HG02610 (cell line): ENCODE results near the gene FRMD4A.

ENCODE experiments used
- ATAC-seq: cut with Tn5 transposase; IDR thresholded peaks from one replicate; pipeline ENCODE4 v1.9.1; 2021; ENCODE audit warnings: mild to moderate bottlenecking, moderate library complexity; ENCODE audit not compliant: unreplicated experiment

Gene FRMD4A

DNA sequence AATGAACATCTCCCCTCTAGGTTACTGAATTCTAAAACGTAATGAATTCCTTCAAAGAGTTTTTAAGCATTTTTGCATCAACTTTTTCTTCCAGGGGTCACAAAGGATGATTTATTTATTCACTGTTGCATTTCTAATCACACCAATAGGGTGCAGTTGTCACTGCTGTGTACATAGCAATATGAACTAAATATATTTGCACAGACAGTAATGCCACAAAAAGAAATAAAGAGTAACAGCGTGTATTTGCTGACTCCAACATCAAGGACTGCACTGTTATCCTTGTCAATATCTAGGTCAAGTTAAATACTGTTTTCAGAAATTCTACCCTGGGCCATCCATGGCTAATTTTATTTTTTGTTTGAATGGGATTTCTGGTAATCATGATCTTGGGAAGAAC lies 138.0 kb downstream of the FRMD4A start:
- no peak for ATAC-seq

DNA sequence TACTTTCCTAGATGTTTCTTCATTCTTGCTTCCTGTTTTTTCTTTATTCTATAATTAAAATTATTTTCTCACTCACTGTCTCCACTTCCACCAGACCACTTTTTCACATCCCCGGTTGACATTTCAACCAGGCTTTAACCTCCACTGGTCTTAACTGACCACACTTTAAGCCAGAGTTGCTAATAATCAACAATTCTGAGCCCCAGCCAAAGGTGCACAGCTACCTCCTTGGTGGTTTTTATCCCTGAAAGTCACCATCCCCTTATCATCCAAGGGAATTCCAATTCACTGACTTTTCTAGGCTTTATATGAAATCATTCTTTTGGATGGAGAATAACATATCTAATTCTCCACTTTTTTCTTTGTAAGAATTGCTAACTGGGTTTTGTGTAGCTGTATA lies 138.9 kb downstream of the FRMD4A start:
- ATAC-seq: no peak

DNA sequence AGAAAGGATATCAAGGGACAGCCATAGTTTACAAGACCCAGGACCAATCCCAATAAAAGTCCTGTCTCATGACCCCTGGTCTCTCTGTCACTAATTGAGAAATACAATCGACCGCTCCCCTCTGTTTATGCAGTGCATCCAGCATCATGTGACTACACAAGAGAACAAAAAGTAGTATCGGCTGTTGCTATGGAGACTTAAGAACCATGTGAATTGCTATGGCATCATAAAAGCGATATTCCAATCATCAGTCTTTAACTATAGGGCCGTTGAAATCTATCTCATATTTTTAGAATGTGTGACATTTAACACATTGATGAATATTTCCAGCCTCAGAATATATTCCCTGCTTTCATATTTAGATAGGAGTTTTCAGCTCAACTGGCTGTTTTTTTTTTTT lies 139.3 kb downstream of the FRMD4A start:
- no peak for ATAC-seq

DNA sequence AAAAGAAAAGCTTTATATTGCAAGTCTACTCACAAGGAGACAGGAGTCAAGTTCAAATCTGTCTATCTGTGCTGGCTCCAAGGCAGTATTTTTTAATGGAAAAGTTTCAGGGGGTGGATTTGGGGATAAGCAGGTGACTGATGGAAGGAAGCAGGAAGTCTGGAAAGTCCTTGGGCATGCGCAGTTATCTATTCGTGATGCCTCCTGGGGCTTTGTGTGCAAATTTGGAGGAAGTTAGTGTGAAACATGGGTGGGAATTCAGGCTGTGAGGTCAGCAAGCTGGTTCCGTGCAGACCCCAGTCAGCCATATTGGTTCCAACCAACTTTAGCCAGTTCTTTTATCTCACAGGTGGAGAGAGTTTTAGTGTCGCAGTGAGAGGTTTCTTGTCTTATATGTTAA lies 140.0 kb downstream of the FRMD4A start:
- no peak for ATAC-seq

DNA sequence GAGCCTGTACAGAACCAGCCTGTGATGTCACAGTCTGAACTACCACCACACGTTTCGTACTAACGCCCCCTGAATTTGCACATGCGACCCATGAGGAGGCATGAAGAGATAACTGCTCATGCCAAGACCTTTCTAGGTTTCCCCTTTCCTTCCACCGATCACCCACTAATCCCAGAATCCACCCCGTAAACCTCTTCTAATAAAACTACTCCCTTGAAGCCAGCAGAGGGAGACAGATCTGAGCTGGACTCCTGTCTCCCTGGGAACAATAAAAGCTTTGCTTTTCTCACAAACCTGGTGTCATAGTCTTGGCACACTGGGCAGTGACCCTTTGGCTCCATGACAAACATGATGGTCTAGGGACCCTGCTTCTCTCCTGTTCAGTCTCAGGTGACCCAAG lies 144.5 kb downstream of the FRMD4A start:
- no peak for ATAC-seq

DNA sequence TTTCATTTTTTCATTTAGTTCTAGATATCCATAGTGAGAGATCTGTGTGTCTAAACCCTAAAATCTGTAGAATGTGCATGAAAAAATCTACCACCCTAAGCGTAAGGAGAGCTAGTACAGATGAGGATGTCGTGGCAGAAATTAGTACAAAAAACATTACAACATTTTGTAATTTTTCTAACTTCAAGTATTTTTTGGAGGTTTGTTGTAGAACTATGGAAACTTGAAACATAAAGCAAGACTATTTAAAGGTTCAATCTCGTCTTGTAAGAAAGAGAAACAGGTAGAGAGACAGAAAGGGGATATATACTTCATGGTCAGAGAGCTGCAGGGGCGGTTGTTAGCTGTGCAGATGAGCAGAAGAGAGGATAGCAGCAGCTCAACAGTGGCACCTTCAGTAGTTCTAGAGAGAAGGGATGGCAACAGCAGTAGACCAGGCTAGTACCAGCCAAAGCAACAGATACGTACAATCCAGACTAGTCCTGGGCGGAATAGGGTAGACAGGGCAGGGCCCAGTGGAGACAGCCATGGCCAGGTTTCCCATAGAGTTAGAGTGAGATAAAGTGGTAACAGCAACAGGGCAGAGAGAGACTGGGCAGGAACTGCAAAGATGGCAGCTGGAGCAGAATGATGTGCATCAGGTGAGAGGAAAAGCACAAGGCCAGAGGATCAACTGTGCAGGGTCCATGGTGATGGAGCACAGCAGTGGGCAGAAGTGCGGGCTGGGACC lies 145.2 kb downstream of the FRMD4A start:
- ATAC-seq: peak; percentile 87

DNA sequence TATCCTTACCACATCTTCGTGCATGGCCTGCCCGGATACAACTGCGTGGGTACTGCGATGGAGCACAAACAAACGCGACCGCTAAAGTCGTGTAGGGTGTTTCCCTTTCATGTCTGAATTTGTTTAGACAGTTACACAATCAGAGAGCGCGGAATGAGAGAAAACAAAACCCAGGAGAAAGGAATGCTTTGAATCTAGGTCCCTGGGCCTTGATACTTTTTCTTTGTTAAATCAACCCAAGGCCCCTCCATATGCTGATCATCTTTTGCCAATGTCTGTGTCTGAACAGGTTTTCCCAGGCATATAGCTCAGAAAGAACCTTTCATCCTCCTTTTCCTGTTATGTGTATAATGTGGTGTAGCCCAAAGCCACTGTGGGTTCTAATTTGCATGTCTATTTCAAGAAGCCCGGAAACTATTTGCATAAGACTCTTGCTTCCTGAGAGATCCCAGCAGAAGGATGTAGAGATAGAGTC lies 145.8 kb downstream of the FRMD4A start:
- ATAC-seq: peak; percentile 55

DNA sequence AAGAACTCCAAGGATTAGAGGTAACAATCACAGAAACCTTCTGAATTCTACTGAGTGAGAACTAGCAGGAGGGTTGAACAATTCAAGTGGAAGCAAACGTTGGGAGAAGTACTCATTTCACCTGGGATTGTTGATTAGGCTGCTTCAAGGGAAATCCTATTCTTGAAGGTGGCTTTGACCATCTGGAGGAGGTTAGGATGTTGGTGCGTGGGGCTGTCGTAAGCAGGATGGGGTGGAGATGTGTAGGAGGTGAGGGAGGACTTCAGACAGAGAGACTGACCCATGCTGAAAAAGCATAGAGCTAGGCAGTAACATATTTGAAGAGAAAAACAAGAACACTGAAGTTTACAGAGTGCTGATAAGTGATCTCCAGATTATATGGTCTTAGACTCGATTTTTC lies 147.9 kb downstream of the FRMD4A start:
- ATAC-seq: no peak

DNA sequence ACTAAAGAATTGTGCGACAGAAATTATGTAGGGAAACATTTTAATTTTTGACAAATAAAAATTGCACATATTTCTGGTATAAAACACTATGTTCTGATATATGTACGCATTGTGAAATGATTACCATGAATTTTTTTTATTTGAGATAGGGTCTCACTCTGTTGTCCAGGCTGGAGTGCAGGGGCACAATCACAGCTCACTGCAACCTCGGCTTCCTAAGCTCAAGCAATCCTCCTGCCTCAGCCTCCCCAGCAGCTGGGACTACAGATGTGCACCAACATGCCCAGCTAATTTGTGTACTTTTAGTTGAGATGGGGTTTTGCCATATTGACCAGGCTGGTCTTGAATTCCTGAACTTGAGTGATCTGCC lies 149.2 kb downstream of the FRMD4A start:
- no peak for ATAC-seq

DNA sequence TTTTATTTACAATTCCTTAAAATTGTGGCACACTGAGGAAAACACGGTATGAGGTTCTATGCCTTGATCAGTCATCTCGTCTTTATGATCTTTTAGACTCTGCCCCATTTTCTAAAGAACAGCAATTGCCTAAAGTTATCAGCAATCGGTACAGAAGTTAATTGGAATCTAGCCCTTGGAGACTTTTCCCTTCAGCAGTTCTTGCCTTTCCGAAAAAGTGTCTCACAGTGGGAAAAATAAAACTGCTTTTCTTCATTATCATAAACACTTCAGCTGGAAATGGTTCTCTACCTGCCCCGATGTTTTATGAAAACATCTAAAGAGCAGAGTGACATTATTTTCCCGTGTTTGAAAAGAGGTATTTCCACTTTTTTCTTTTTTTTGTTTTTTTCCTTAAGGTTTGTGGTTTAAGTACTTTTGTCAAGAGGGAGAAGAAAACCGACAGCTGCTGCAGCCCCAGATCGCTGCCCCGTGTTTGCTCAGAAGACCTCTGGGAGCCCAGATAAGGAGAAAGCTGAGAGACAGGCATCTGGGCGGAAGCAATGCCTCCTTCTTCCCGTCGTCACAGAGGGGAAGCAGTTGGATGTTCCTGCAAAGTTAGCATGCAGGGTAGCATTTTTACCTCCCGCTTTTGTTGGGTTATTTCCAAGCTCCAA lies 149.7 kb downstream of the FRMD4A start:
- no peak for ATAC-seq

DNA sequence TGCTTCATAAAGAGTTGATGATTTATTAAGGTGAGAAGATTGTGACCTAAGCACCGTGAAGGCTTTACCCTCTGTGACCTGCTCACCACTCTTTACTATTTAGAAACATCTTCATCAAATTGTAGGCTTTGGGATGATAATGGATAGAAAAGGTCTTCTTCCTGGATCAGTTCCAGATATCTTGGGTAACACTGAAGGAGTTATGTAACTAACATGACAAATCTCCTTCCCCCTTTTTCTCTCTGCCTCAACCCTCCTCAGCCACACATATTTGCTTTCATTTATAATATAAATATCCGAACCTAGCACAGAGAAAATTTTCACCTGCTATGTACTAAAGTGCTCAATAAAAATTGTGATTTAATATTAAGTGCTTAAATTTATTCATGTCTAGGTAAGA lies 151.5 kb downstream of the FRMD4A start:
- ATAC-seq: no peak

DNA sequence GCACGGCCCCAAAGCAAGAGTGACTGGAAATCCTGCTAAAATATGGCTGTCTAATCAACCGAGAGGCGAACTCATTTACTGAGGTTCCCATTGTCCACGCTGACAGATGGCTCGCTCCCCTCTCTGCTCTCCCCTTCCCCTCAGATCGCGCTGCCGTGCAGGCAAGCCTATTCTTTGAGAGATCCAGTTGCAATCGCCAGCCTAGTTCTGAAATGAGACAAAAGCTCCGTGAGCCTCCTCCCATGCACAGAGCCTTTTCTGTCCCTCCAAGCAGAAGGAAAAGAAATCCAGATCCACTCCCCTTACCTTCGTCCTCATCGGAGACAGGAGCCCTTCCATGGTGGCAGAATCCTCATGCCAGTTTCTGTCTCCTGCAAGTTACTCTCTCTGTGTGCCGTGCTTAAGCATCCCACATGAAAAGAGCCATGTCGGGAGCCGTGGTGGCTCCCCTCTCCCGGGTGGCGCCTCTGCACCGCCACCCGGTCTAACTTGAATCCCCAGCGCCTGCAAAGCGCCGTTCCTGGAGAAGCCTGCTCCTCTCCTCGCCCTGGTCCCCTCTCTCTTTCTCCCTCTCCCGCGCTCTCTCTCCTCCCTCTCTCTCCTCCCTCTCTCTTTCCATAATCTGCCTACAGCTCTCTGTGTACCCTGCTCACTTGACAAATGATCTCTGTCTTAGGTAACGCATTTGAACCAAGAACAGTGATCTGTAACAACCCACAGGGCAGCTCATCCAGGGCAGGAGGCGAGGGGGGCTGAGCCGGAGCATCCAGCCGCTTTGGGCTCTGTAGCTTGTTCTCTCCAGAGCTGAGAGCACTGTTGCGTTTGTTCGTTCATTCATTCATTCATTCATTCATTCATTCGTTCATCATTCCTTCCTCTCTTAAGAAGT lies 156.8 kb downstream of the FRMD4A start:
- no peak for ATAC-seq

DNA sequence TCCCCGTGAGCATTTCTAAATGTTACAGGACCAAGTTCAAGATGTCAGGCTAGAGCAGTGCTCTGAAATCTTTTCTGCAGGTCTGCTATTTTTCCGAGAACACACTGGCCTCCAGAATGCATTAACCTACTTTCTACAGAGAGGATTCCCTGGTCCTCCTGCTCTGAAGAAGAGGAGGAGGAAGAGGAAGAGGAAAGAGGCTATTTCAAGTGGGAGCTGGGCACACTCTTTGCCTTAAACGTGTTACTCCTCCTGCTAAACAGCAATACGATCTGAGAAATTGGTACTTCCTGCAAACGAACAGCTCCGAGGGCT lies 157.4 kb downstream of the FRMD4A start:
- no peak for ATAC-seq

DNA sequence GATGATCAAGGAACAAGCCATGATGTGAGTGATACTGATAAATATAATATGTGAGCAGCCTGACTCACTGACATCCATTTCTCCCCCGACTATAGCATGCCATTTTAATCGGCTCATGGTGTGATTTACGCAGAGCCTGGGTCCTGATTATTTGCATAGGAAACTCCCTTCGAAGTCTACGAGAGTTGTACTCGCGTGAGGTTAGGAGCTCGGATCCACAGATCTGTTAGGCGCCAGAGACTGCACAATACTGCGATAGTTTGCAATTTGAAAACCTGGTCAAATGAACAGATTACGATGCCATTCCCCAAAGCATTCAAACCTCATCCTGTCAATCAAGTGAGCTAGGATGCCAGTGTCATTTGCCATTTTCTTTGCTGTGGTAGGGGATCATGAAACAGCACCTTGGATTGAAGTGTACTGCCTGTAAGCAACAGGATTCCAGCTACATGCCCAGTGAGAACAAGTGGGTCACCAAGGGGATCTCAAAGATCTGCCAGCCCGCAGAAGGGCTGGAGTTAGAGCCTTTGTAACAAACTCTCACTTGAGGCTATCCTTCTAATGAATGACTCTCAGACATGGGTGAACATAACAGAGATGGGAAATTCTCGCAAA lies 158.3 kb downstream of the FRMD4A start:
- no peak for ATAC-seq

DNA sequence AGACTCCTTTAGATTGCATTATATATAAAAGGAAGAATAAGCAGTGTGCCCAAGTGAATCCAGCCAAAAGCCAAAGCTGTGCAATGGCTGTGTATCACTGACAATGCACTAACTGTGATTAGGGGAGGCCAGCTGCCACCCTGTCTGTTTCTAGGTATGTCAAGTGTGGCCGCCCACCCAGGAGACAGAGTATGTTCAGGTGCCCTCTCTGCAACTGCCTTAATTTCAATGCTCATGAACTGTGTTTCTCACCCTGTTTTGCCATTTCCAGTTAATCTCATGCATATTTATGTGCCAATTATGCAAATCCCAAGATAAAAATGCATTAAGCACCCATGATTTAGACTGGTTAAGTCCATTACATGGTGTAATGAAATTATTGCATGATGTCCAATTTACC lies 159.4 kb downstream of the FRMD4A start:
- no peak for ATAC-seq

DNA sequence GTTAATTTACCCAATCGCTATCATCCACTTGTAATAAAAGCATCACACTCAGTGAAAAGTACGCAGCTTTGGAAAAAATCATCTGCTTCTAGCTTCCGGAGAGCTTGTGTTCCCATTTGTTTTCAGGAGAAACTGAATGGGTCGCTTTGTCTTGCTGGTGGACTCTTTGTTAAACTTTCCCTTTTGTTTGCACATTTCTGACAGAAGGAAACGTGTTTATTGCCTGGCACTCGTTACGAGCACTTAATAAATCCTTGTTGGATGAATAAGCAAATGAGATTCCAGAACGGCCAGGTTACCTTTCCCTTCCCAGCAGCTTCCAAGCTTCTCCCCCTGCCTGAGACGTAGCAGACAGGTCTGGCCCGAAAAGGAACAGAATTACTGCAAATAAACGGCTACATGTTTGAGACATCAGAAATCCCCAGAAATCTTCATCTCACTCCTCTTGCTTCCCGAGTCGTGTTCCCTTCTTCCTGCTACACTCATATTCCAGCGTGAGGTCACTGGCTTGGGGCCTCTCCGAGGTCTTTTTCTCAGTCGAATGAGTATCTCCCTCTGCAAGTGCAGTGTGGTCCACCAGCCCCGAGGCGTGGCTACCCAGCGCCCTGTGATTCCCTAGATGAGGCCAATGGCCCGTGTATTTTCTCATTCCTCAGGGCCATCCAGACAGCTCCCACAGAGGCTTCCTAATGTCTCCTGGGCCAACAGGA lies 167.2 kb downstream of the FRMD4A start:
- ATAC-seq: no peak

DNA sequence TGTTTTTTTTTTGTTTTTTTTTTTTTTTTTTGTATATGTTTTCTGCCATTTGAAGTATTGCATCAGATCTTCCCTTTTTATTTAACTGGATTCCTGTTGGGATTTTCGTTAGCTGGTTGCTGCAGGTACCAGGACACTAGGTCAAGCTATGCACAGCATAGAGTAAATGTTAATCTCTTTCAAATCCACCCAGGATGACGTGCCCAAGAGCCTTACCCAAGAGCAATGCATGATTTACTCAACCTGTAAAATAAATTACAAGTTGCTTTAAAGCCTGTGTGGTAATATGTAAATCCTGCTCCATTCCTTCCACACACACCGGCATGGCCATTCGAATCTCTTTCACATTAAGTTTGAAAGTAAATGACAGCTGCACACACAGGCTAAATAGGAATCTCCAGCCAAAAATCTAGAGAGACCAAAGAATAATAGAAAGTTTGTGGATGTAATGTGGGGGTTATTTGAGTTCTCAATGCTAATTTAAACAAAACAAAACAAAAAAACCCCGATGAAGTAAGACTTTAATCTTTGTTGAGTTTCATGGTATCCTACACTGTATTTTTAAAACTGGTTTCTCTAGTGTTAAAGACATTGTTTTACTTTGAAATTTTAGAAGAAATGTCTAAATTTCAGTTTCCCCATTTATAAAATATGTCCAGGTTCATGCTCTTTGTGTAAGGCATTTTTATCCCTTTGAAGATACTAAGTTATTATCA lies 167.9 kb downstream of the FRMD4A start:
- ATAC-seq: no peak

DNA sequence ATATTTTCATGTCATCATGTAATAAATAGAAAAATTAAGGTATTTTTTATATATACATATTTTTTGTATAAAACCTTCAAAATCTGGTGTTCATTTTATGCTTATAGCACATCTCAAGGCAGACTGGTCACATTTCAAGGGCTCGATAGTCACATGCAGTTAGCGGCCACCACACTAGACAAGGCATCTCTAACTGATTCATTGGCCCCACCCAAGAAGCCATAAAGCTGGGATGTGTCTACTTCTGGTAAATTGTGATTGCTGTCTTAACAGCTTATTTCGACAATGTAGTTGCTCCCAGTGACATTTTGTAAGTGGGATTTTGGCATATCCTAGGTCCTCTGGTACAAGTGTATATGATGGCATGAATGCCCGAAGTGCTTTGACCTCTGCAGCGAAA lies 168.7 kb downstream of the FRMD4A start:
- no peak for ATAC-seq

DNA sequence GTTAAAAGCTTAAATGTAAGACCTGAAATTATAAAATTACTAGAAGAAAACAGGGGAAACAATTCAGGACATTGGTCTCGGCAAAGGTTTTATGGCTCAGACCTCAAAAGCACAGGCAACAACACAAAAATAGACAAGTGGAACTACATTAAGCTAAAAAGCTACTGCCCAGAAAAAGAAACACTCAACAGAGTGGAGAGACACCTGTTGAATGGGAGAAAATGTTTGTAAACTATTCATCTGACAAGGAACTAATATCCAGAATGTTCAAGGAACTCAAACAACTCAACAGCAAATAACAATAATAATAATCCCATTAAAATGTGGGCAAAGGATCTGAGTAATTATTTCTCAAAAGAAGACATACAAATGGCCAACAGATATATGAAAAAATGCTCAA lies 170.4 kb downstream of the FRMD4A start:
- no peak for ATAC-seq

DNA sequence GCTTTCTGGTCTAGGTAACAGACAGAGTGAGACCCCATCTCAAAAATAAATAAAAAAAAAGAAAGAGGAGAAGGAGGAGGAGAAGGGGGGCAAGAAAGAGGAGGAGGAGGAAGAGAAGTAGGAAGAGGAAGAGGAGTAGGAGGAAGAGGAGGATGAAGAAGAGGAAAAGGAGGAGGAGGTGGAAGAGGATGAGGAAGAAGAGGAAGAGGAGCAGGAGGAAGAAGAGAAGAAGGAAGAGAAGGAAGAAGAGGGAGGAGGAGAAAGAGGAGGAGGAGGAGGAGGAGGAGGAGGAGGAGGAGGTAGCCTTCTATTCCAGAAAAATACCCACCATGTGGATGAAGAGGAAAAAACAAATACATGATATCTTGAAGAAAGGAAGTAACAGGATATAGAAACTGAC lies 172.1 kb downstream of the FRMD4A start:
- no peak for ATAC-seq
